ENCODE measurements around the gene RBM20.

- TF ChIP-seq CTCF (optimal IDR thresholded peaks at IDR 0.05 in 1 of 3, IDR thresholded peaks at IDR 0.05 in 1 of 3, conservative IDR thresholded peaks at IDR 0.05 in 1 of 3; ENCODE audit: extremely low read depth in 1 of 3, insufficient read depth in 2 of 3, low read length in 3 of 3) (no peak), EZH2 (IDR thresholded peaks at IDR 0.05; ENCODE audit: low read length) (no peak)
These were observed 2.4 kb downstream of the RBM20 start for GRCh38 chr10:110646417-110647135.

Measured in keratinocyte (primary cell).